ENCODE data around the gene HCRTR1. TPM values are rescaled to one million over a fixed set of nuclear protein-coding genes. Genes with fewer than 3 reads are reported as not detected.

The HCRTR1 gene
- total and polyA plus RNA-seq, 2 of the 8 experiments (the other 6 are each of a cell fraction or from before 2014, with no cell fraction given): 0.35 to 0.39 TPM

DNA sequence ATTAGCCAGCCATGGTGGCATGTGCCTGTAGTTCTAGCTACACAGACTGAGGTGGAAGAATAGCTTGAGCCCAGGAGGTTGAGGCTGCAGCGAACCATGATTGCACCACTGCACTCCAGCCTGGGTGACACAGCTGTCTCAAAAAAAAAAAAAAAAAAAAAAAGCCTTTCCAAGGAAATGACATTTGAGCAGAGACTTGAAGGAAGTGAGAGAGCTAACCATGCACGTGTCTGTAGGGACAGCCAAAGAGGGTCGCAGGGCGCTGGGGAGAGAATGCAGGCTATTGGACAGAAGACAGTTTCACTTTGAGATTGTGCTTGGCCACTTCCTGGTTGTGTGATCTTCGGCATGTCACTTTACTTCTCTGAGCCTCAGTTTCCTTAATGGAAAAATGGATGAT is 6.8 kb downstream of the HCRTR1 start:
- no peak for FAIRE-seq
- ChIA-PET CTCF (ENCODE audit: partially characterized antibody) (interaction anchor here (0.8 to 5.2 kb wide), 4 partner anchors 12 to 227 kb away, joined by 3 to 40 read pairs (median 3); no protein-coding TSS in a partner anchor), POLR2A (ENCODE audit: partially characterized antibody) (interaction anchor here (1.5 kb wide), 1 partner anchor 11 kb away, joined by 3 read pairs; no protein-coding TSS in a partner anchor)

More for the DNA sequence above, 6.8 kb downstream of the HCRTR1 start:
- H3K23me2 ChIP-seq (ENCODE audit: low read depth, low read length): no peaks in the 10 kb centered on the region
- no peak overlapping the region for H3K18ac ChIP-seq (ENCODE audit: extremely low read depth, low read length)
- H4K8ac ChIP-seq (ENCODE audit: extremely low read depth, insufficient read depth, low read length): no peak overlapping the region
- H2BK5ac ChIP-seq (ENCODE audit: low read depth, low read length): no peak overlapping the region
- peaks cover 0 to 4% (median 0%) of the 10 kb centered on the region in 4 experiments; a peak in 1 of 7 replicates for H3K4me1 ChIP-seq (replicated peaks in 1 of 4; ENCODE audit: control insufficient read depth in 3 of 4, insufficient read depth in 4 of 4, low read length in 3 of 4)
- no peak overlapping the region for H3K27ac ChIP-seq (ENCODE audit: low read depth, low read length)
- no peak overlapping the region for H2BK12ac ChIP-seq (ENCODE audit: low read depth, low read length)
- 90% methylated on average over 5 of the region's 5 CpGs; no CpG with 5 or more reads in 1 of the 2 experiments for WGBS, 2 experiments (ENCODE audit: extremely low coverage in 1 of 2, insufficient coverage in 1 of 2, insufficient read length in 1 of 2, insufficient replicate concordance in 2 of 2, low coverage in 1 of 2, low lambda C conversion rate in 2 of 2, missing lambda C conversion rate in 1 of 2)
- H2AFZ ChIP-seq (ENCODE audit: low read length): no peak overlapping the region
- H3K56ac ChIP-seq (replicated peaks; ENCODE audit: insufficient read length, low read depth, low read length): no peak overlapping the region
- no peak overlapping the region for H3K4me3 ChIP-seq (ENCODE audit: extremely low read depth in 1 of 4, insufficient read depth in 2 of 4, low read depth in 3 of 4, low read length in 4 of 4)
- H3K79me2 ChIP-seq (ENCODE audit: control insufficient read depth in 1 of 2, insufficient read depth in 2 of 2, low read length in 2 of 2): no peaks in the 10 kb centered on the region
- TF ChIP-seq CEBPB (IDR thresholded peaks at IDR 0.05; ENCODE audit: low read depth, low read length): no peak
- H3K9me3 ChIP-seq (ENCODE audit: insufficient read depth in 2 of 2, low read depth in 1 of 2, low read length in 1 of 2): no peaks in the 10 kb centered on the region
- no peak overlapping the region for H3K4ac ChIP-seq (replicated peaks; ENCODE audit: insufficient read length, low read depth, low read length)
- H2BK15ac ChIP-seq (ENCODE audit: low read length): no peak overlapping the region
- no peak overlapping the region for H4K91ac ChIP-seq (replicated peaks; ENCODE audit: insufficient read length, low read length)
- H4K5ac ChIP-seq (ENCODE audit: insufficient read length, low read depth, low read length): no peak overlapping the region
- H4K20me1 ChIP-seq (replicated peaks in 1 of 2; ENCODE audit: control insufficient read depth in 1 of 2, insufficient read depth in 2 of 2, low read length in 2 of 2): no peaks in the 10 kb centered on the region
- no peak for DNase-seq (ENCODE audit: low read depth in 1 of 2, low spot score in 2 of 2)
- H3K14ac ChIP-seq (ENCODE audit: insufficient read length): no peak overlapping the region
- H2BK20ac ChIP-seq (ENCODE audit: low read length): no peak overlapping the region
- no peaks in the 10 kb centered on the region for H3K79me1 ChIP-seq (ENCODE audit: low read depth, low read length)
- peaks cover 0 to 9% (median 2%) of the 10 kb centered on the region in 4 experiments; a peak in 3 of 8 replicates for H3K36me3 ChIP-seq (ENCODE audit: control insufficient read depth in 2 of 4, insufficient read depth in 4 of 4, low read length in 3 of 4)
- H3K4me2 ChIP-seq (ENCODE audit: insufficient read depth in 1 of 2, low read depth in 2 of 2, low read length in 2 of 2): no peak overlapping the region
- H2AK5ac ChIP-seq (ENCODE audit: low read depth, low read length): no peak overlapping the region
- H2BK120ac ChIP-seq (replicated peaks; ENCODE audit: low read depth, low read length): no peak overlapping the region
- no peak overlapping the region for H3K23ac ChIP-seq (ENCODE audit: insufficient read length)
- no peak overlapping the region for H3K9ac ChIP-seq (replicated peaks in 1 of 4; ENCODE audit: extremely low read depth in 1 of 4, low read depth in 3 of 4, low read length in 3 of 4)
- H3K27me3 ChIP-seq (replicated peaks in 1 of 4; ENCODE audit: control insufficient read depth in 3 of 4, extremely low read depth in 1 of 4, insufficient read depth in 3 of 4, low read length in 3 of 4): no peaks in the 10 kb centered on the region
